Mucosa of stomach (tissue), 1 donor: ENCODE results near the gene OR6P1.

Source experiments
- H3K27me3 ChIP-seq: one replicate; pipeline ENCODE4 v1.7.0; 2013; ENCODE audit warnings: mild to moderate bottlenecking, low read length; ENCODE audit not compliant: control insufficient read depth, insufficient read depth
- H3K36me3 ChIP-seq: one replicate; pipeline ENCODE4 v1.7.0; 2013; ENCODE audit warnings: low read length; ENCODE audit not compliant: control insufficient read depth, insufficient read depth
- H3K4me1 ChIP-seq: one replicate; pipeline ENCODE4 v1.7.0; 2013; ENCODE audit warnings: mild to moderate bottlenecking, low read length; ENCODE audit not compliant: control insufficient read depth, insufficient read depth
- H3K4me3 ChIP-seq: one replicate; pipeline ENCODE4 v1.7.0; 2013; ENCODE audit warnings: low read length
- H3K9ac ChIP-seq: one replicate; pipeline ENCODE4 v1.7.0; 2013; ENCODE audit warnings: mild to moderate bottlenecking, low read length, moderate library complexity
- H3K9me3 ChIP-seq: one replicate; pipeline ENCODE4 v1.7.0; 2013; ENCODE audit warnings: mild to moderate bottlenecking, low read length, moderate library complexity; ENCODE audit not compliant: control insufficient read depth
- donor health status: Pancreatic carcinoma.

Gene OR6P1

DNA sequence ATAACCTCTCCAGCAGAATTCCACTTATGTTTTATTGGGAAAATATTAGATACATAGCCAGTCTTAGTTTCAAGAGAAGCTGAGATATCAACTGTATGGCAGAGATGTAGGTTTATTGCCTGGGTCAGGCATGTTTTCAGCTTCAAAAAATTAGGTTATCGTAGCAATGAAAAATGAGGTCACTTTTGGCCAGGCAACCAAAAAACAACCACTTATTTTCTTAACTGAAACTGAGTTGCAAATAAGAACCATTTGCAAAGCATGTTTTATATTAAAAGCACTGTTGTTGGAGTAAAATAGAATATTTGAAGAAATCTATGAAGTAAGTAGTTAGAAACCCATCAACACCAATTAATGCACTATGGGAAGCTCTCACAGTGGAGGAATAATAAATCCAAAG is 10.7 kb downstream of the OR6P1 start:
- no peaks in the 10 kb centered on the region for H3K27me3 ChIP-seq
- no peaks in the 10 kb centered on the region for H3K9me3 ChIP-seq
- H3K4me3 ChIP-seq: no peak overlapping the region
- no peak overlapping the region for H3K9ac ChIP-seq
- no peaks in the 10 kb centered on the region for H3K36me3 ChIP-seq
- H3K4me1 ChIP-seq: no peaks in the 10 kb centered on the region

DNA sequence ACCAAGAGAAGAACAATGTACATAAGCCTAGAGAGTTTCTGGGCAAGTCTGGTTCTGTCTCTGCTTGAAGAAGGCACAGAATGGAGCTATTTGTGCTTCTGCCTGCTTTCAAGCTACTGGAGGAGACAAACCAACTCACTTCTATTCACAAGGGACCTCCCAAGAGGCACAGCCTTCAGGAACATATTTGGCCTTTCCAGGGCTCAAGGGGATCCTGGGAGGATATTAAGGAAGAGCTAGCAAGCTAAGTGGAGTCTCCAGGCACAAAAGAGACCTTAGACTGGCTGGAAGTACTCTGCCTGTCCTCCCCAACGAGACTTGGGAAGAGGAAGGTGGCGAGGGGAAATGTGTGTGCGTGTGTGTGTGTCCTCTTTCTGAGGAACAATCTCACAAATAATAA is 16.0 kb downstream of the OR6P1 start, which contains the start of gene OR6Y1:
Gene OR6Y1 (minus strand): TSS at position 54 of the 400 bp plus-strand sequence. CDS start 6,300 bp downstream, outside the sequence.
- Histone ChIP-seq H3K36me3 (no peaks in the 10 kb centered on the region), H3K9me3 (no peaks in the 10 kb centered on the region), H3K4me1 (no peaks in the 10 kb centered on the region), H3K9ac (no peak within 1 kb of the TSS), H3K27me3 (no peaks in the 10 kb centered on the region), H3K4me3 (no peak within 1 kb of the TSS)

- Histone ChIP-seq H3K4me3 (no peak overlapping the region), H3K27me3 (no peaks in the 10 kb centered on the region), H3K9ac (no peak overlapping the region), H3K36me3 (no peaks in the 10 kb centered on the region), H3K4me1 (no peaks in the 10 kb centered on the region), H3K9me3 (no peaks in the 10 kb centered on the region)
These were observed 18.1 kb downstream of the OR6P1 start for GRCh38 chr1:158552296-158552695.

DNA sequence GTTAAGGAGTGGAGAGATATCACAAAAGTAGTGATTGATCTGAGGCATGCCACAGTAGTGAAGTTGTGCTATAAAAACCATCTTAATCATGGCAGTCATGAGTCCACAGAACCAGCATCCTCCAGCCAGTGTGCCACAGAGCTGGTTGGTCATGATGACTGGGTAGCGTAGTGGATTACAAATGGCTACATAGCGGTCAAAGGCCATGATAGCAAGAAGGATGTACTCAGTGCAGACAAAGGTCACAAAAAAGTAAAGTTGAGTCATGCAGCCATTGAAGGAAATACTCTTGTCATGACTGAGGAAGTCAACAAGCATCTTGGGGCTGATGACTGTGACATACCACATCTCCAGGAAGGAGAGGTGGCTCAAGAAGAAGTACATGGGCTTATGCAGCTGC is 22.8 kb downstream of the OR6P1 start:
- no peaks in the 10 kb centered on the region for H3K9me3 ChIP-seq
- H3K4me1 ChIP-seq: no peaks in the 10 kb centered on the region
- no peaks in the 10 kb centered on the region for H3K27me3 ChIP-seq
- H3K4me3 ChIP-seq: no peak overlapping the region
- no peak overlapping the region for H3K9ac ChIP-seq
- H3K36me3 ChIP-seq: no peaks in the 10 kb centered on the region

- H3K4me3 ChIP-seq: no peak overlapping the region
- H3K4me1 ChIP-seq: no peaks in the 10 kb centered on the region
- H3K9me3 ChIP-seq: no peaks in the 10 kb centered on the region
- H3K36me3 ChIP-seq: no peaks in the 10 kb centered on the region
- no peaks in the 10 kb centered on the region for H3K27me3 ChIP-seq
- no peak overlapping the region for H3K9ac ChIP-seq
These were observed 32.8 kb downstream of the OR6P1 start for GRCh38 chr1:158537609-158538008.

DNA sequence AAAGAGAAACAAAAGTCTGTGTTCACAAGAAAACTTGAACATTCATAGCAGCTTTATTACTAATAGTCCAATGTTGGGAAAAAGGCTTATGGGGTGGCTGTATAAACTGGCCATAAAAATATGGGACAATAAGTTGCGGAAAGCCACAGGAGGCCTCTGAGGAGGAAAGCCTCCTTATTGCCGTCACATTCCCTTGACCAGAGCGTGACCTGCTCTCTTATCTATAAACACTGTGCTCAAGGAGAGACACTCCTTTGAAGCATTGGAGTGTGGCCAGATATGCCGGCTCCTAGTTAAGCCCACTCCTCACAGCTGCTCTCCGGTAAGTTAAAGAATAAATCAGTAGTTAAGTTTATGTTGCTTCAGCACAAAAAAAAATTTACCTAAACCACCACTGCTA is 35.9 kb downstream of the OR6P1 start:
- Histone ChIP-seq H3K27me3 (no peaks in the 10 kb centered on the region), H3K9me3 (no peaks in the 10 kb centered on the region), H3K4me1 (no peaks in the 10 kb centered on the region), H3K36me3 (no peaks in the 10 kb centered on the region), H3K4me3 (no peak overlapping the region), H3K9ac (no peak overlapping the region)

GRCh38 chr1:158527190-158527815 is 43.1 kb downstream of the OR6P1 start:
- no peaks in the 10 kb centered on the region for H3K27me3 ChIP-seq
- no peaks in the 10 kb centered on the region for H3K4me1 ChIP-seq
- H3K9me3 ChIP-seq: no peaks in the 10 kb centered on the region
- no peaks in the 10 kb centered on the region for H3K36me3 ChIP-seq
- no peak overlapping the region for H3K4me3 ChIP-seq
- no peak overlapping the region for H3K9ac ChIP-seq

- H3K27me3 ChIP-seq: no peaks in the 10 kb centered on the region
These were observed 48.7 kb downstream of the OR6P1 start for GRCh38 chr1:158521666-158522058.

GRCh38 chr1:158520955-158521665 is 49.3 kb downstream of the OR6P1 start:
- Histone ChIP-seq H3K27me3 (no peaks in the 10 kb centered on the region), H3K4me3 (no peak overlapping the region), H3K4me1 (no peaks in the 10 kb centered on the region)

More at GRCh38 chr1:158521666-158522058, 48.7 kb downstream of the OR6P1 start:
- Histone ChIP-seq H3K4me1 (no peaks in the 10 kb centered on the region), H3K36me3 (no peaks in the 10 kb centered on the region), H3K9me3 (no peaks in the 10 kb centered on the region), H3K4me3 (no peak overlapping the region), H3K9ac (no peak overlapping the region)

DNA sequence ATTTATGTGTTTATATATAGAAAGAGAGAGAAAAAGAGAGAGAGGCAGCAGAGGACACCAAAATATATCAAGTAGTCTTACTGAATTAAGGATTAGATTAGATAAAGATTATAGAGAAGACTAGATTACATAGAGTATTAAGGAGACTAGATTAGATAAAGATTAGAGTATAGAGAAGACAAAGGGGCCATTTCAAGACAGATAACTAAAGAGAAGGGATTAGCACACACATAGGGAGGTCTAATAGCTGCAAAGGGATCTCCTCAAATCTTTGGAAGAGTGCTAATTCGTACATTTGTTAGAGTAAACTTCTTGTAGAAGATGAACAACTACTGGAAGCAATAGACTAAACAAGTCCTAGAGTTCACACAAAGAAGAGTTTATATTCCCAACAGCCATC is 50.4 kb downstream of the OR6P1 start:
- no peaks in the 10 kb centered on the region for H3K9me3 ChIP-seq
- H3K4me1 ChIP-seq: no peaks in the 10 kb centered on the region
- H3K9ac ChIP-seq: no peak overlapping the region
- no peaks in the 10 kb centered on the region for H3K27me3 ChIP-seq
- no peaks in the 10 kb centered on the region for H3K36me3 ChIP-seq
- H3K4me3 ChIP-seq: no peak overlapping the region

More at GRCh38 chr1:158520955-158521665, 49.3 kb downstream of the OR6P1 start:
- H3K9me3 ChIP-seq: no peaks in the 10 kb centered on the region
- H3K9ac ChIP-seq: no peak overlapping the region
- no peaks in the 10 kb centered on the region for H3K36me3 ChIP-seq

- no peak overlapping the region for H3K4me3 ChIP-seq
These were observed 53.4 kb downstream of the OR6P1 start for GRCh38 chr1:158516966-158517365.

More at GRCh38 chr1:158516966-158517365, 53.4 kb downstream of the OR6P1 start:
- H3K4me1 ChIP-seq: no peaks in the 10 kb centered on the region
- no peak overlapping the region for H3K9ac ChIP-seq
- no peaks in the 10 kb centered on the region for H3K36me3 ChIP-seq
- no peaks in the 10 kb centered on the region for H3K9me3 ChIP-seq
- H3K27me3 ChIP-seq: no peaks in the 10 kb centered on the region
